Measurements from ENCODE around the gene SLC2A1. TPM values are rescaled to one million over a fixed set of nuclear protein-coding genes. Genes with fewer than 3 reads are reported as not detected.
A peak's percentile ranks its signal among the peaks of the same experiment; 100 is the strongest.

The SLC2A1 gene
- total RNA-seq, 3 donors from 2014 or later = 29.5 to 78.9 (median 42.1) TPM

DNA sequence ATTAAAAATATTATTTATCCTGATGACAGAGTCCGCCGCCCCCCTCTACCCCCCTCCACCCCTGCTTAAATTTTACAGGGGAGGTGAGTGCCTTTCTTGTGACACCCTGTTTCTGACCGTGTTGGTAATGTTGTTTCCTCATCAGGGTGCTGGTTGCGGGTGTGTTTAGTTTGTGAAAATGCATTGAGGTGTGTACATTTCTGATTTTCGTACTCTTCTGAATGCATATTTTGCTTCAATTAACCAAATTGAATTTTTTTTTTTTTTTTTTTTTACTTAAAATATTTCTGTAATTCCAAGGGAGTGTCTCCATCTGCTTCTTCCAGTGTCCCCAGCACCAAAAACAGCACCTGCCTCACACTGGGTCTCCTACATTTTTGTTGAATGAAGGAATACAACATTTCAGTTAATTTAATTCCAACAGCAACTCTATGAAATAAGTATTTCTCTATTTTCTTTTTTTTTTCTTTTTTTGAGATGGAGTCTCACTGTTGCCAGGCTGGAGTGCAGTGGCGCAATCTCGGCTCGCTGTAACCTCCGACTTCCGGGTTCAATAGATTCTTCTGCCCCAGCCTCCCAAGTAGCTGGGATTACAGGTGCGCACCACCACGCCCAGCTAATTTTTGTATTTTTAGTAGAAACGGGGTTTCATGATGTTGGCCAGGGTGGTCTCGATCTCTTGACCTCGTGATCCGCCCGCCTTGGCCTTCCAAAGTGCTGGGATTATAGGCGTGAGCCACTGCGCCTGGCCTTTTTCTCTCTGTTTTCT lies 5.6 kb upstream of the SLC2A1 start:
- H3K4me3 ChIP-seq = no peak overlapping the region
- H3K36me3 ChIP-seq = no peaks in the 10 kb centered on the region
- no peak overlapping the region for H3K27ac ChIP-seq
- no peaks in the 10 kb centered on the region for H3K9me3 ChIP-seq
- H3K4me1 ChIP-seq = no peaks in the 10 kb centered on the region
- no peaks in the 10 kb centered on the region for H3K27me3 ChIP-seq
- no peak for DNase-seq (ENCODE audit: low spot score in 2 of 2)
- intact Hi-C loops (cut with DNase I; ENCODE audit: low total_unique reads) = no loop called here
- no peak for TF ChIP-seq POLR2A (IDR thresholded peaks at IDR 0.05)
- no peak for TF ChIP-seq CTCF (IDR thresholded peaks at IDR 0.05)
- no peak for TF ChIP-seq POLR2AphosphoS5 (IDR thresholded peaks at IDR 0.05)

DNA sequence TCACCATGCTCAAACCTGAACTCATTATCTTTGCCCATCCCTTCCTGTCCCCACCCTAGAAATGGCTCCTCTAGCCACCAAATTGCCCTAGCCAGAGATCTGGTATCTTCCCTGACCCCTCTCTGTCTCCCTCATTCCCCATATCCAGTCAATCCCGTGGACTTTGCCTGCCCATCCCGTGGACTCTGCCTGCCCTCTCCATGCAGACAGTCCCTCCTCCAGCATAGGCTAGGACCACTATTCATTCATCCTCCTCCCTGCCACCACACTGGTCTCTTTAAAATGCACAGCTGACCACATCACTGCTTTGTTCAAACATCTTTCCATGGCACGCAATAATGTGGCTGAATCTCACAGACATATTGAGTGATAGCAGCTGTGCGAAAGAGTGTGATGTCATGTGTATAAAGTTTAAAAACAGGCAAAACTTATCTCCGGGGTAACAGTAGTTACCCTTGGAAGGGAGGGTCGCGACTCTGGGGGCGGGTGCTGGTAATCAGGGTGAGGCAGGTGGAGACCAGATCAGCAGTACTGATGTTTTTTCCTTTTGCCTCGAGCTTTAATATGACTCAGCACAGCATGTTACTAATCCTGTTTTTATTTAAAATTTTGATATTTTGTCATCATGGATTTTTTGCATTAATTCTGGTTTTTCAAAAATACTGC lies 4.8 kb upstream of the SLC2A1 start:
- Histone ChIP-seq H3K36me3 (no peaks in the 10 kb centered on the region), H3K27ac (no peak overlapping the region), H3K27me3 (no peaks in the 10 kb centered on the region), H3K4me3 (no peak overlapping the region), H3K4me1 (no peaks in the 10 kb centered on the region), H3K9me3 (no peaks in the 10 kb centered on the region)
- intact Hi-C loops (cut with DNase I; ENCODE audit: low total_unique reads) = no loop called here
- DNase-seq (ENCODE audit: low spot score in 2 of 2) = no peak
- TF ChIP-seq POLR2AphosphoS5 (IDR thresholded peaks at IDR 0.05) (no peak), CTCF (IDR thresholded peaks at IDR 0.05) (no peak), POLR2A (IDR thresholded peaks at IDR 0.05) (no peak)

DNA sequence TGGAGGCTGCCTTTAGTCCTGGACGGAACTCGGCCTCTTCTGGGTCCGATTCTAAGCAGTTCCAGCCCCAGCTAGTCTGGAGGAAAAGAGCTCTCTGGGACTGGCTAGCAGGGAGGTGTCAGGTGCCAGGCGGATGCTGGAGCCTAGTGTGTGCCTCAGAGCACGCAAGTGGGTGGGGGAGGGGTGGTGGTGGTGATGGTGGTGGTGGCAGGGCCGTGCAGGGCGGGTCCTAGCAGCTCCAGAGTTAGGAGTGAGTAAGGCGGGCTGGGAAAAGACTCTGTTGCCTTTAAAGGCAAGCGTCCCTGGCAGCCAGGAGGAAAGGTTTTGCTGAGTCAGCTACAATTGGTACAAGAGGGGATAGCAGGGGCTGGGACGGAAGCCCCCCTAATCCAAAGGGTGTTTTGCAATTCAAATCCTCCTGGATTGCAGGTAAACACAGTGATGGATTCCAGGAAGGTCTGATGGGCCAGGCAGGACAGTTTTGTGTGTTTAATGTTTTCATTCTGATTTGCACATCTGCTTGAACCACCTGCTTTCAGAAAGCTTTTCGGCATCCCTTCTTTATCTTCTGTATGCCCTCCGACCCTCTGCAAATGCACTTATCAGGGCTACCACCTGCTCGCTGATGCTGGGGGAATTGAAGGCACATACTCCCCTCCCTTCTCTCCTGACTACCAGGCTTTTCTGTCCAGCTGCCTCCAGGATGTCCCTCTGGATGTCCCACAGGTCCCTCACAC lies 4.1 kb upstream of the SLC2A1 start:
- Histone ChIP-seq H3K27ac (peak overlapping the region in 1 of 2 donors; percentile 45), H3K9me3 (no peaks in the 10 kb centered on the region), H3K27me3 (no peaks in the 10 kb centered on the region), H3K4me3 (no peak overlapping the region), H3K36me3 (no peaks in the 10 kb centered on the region), H3K4me1 (peaks cover 0 to 3% of the 10 kb centered on the region in 2 donors)
- no peak for DNase-seq (ENCODE audit: low spot score in 2 of 2)
- no peak for TF ChIP-seq POLR2A (IDR thresholded peaks at IDR 0.05)
- TF ChIP-seq POLR2AphosphoS5 (IDR thresholded peaks at IDR 0.05) = no peak
- no peak for TF ChIP-seq CTCF (IDR thresholded peaks at IDR 0.05)
- intact Hi-C loops (cut with DNase I; ENCODE audit: low total_unique reads) = no loop called here

GRCh38 chr1:42961312-42962091 lies 2.8 kb upstream of the SLC2A1 start:
- intact Hi-C loops (cut with DNase I; ENCODE audit: low total_unique reads) = no loop called here
- Histone ChIP-seq H3K27ac (peak overlapping the region in 1 of 2 donors; percentile 45), H3K36me3 (no peaks in the 10 kb centered on the region), H3K4me3 (no peak overlapping the region), H3K27me3 (no peaks in the 10 kb centered on the region), H3K9me3 (no peaks in the 10 kb centered on the region), H3K4me1 (peaks cover 0 to 3% of the 10 kb centered on the region in 2 donors)
- DNase-seq (ENCODE audit: low spot score in 2 of 2) = no peak
- TF ChIP-seq CTCF (IDR thresholded peaks at IDR 0.05) (no peak), POLR2AphosphoS5 (IDR thresholded peaks at IDR 0.05) (no peak), POLR2A (IDR thresholded peaks at IDR 0.05) (no peak)
